ENCODE measurements around the gene GAMT.

GRCh38 chr19:1423436-1424191 is 22.3 kb upstream of the GAMT start:
- TF ChIP-seq POLR2A (IDR thresholded peaks at IDR 0.05) (no peak), POLR2AphosphoS5 (IDR thresholded peaks at IDR 0.05) (no peak), CTCF (IDR thresholded peaks at IDR 0.05) (no peak)
